GM19025 (cell line): ENCODE data around the gene TRAPPC2L.

Experiments
- ATAC-seq: cut with Tn5 transposase; IDR thresholded peaks from one replicate; pipeline ENCODE4 v1.9.1; 2021; ENCODE audit warnings: mild to moderate bottlenecking, low read depth, moderate library complexity; ENCODE audit not compliant: unreplicated experiment

Gene TRAPPC2L

GRCh38 chr16:88856828-88857727 lies at the start of gene TRAPPC2L, which contains the start of gene GALNS:
Gene TRAPPC2L, plus strand, starts transcription at chr16:88857127. Its CDS starts 24 bp downstream, at chr16:88857151.
Gene GALNS, minus strand, starts transcription at chr16:88856947. Its CDS starts 70 bp downstream, at chr16:88856877.
- ATAC-seq, result peak; percentile 76

- ATAC-seq, result no peak
Observed at GRCh38 chr16:88807142-88807625, 49.7 kb upstream of the TRAPPC2L start.

GRCh38 chr16:88807626-88808453 lies 49.1 kb upstream of the TRAPPC2L start:
- ATAC-seq, result no peak

- no peak for ATAC-seq
Observed at GRCh38 chr16:88809068-88809675, 47.8 kb upstream of the TRAPPC2L start.

GRCh38 chr16:88809676-88810165 lies 47.2 kb upstream of the TRAPPC2L start:
- ATAC-seq, result no peak

GRCh38 chr16:88810166-88810911 lies 46.6 kb upstream of the TRAPPC2L start:
- no peak for ATAC-seq

- peak; percentile 43 for ATAC-seq
Observed at GRCh38 chr16:88810912-88811768, 45.8 kb upstream of the TRAPPC2L start.

- ATAC-seq, result peak; percentile 75
Observed at GRCh38 chr16:88811769-88812512, 45.0 kb upstream of the TRAPPC2L start, which contains the start of gene APRT. Gene APRT, minus strand, starts transcription at chr16:88811928. Its CDS starts 29 bp downstream, at chr16:88811899.

- ATAC-seq, result no peak
Observed at GRCh38 chr16:88812513-88813268, 44.2 kb upstream of the TRAPPC2L start.

GRCh38 chr16:88813269-88814143 lies 43.4 kb upstream of the TRAPPC2L start:
- no peak for ATAC-seq

GRCh38 chr16:88814144-88814502 lies 42.8 kb upstream of the TRAPPC2L start:
- ATAC-seq, result no peak

GRCh38 chr16:88815227-88815626 lies 41.7 kb upstream of the TRAPPC2L start:
- no peak for ATAC-seq

GRCh38 chr16:88815901-88816589 lies 40.9 kb upstream of the TRAPPC2L start:
- no peak for ATAC-seq

GRCh38 chr16:88816736-88817535 lies 40.0 kb upstream of the TRAPPC2L start:
- ATAC-seq, result no peak
